Measurements from ENCODE around the gene TTPAL. TPM values are rescaled to one million over a fixed set of nuclear protein-coding genes. Genes with fewer than 3 reads are reported as not detected.

Gene TTPAL
- total RNA-seq, 1 experiment from 2014 or later, result 20.4 TPM

DNA sequence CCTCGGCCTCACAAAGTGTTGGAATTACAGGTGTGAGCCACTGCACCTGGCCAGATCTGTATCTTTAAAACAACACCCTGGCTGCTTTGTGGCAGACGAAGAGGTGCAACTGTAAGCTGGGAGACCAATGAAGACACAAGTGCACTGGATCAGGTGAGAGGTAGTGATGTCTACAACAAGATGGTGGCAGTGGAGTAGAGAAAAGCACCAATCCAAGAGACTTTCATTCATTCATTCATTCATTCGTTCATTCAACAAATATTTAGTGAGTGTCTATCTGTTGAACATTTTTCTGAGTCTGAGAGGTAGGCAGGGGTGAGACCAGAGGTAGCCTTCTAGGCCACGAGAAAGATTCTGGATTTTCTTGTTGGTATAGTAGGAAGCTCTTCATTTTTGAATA, 36.9 kb upstream of the TTPAL start:
- H3K36me3 ChIP-seq (ENCODE audit: control insufficient read depth in 1 of 2, insufficient read depth in 2 of 2, low read length in 2 of 2), result no peaks in the 10 kb centered on the region
- POLR2A ChIA-PET, result no interaction called here
- no peaks in the 10 kb centered on the region for H3K9me2 ChIP-seq (ENCODE audit: insufficient read depth)
- no peaks in the 10 kb centered on the region for H3K4me1 ChIP-seq (ENCODE audit: control insufficient read depth in 1 of 2, insufficient read depth in 2 of 2, low read length in 2 of 2)
- intact Hi-C loops (cut with micrococcal nuclease), result no loop called here
- H3K79me2 ChIP-seq (ENCODE audit: insufficient read depth, low read length), result no peaks in the 10 kb centered on the region
- no peak for TF ChIP-seq YY1 (IDR thresholded peaks at IDR 0.05; ENCODE audit: extremely low read depth, insufficient replicate concordance, low read depth, low read length)
- no peak for TF ChIP-seq RAD21 (IDR thresholded peaks at IDR 0.05; ENCODE audit: low read depth)
- TF ChIP-seq JUND (IDR thresholded peaks at IDR 0.05), result no peak
- no peak for TF ChIP-seq ZNF274 (IDR thresholded peaks at IDR 0.05; ENCODE audit: low read depth, low read length)
- TF ChIP-seq, protein P1, sequence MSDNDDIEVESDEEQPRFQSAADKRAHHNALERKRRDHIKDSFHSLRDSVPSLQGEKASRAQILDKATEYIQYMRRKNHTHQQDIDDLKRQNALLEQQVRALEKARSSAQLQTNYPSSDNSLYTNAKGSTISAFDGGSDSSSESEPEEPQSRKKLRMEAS (IDR thresholded peaks at IDR 0.05), result no peak
- no peak for TF ChIP-seq ELF1 (IDR thresholded peaks at IDR 0.05; ENCODE audit: borderline replicate concordance, low read depth)
- TF ChIP-seq SRF (IDR thresholded peaks at IDR 0.05; ENCODE audit: low read depth), result no peak
- no peak for TF ChIP-seq EZH2phosphoT487 (IDR thresholded peaks at IDR 0.05; ENCODE audit: borderline replicate concordance)
- TF ChIP-seq POLR2AphosphoS5 (IDR thresholded peaks at IDR 0.05; ENCODE audit: low read depth, low read length), result no peak
- TF ChIP-seq, protein P2, sequence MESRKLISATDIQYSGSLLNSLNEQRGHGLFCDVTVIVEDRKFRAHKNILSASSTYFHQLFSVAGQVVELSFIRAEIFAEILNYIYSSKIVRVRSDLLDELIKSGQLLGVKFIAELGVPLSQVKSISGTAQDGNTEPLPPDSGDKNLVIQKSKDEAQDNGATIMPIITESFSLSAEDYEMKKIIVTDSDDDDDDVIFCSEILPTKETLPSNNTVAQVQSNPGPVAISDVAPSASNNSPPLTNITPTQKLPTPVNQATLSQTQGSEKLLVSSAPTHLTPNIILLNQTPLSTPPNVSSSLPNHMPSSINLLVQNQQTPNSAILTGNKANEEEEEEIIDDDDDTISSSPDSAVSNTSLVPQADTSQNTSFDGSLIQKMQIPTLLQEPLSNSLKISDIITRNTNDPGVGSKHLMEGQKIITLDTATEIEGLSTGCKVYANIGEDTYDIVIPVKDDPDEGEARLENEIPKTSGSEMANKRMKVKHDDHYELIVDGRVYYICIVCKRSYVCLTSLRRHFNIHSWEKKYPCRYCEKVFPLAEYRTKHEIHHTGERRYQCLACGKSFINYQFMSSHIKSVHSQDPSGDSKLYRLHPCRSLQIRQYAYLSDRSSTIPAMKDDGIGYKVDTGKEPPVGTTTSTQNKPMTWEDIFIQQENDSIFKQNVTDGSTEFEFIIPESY (IDR thresholded peaks at IDR 0.05; ENCODE audit: extremely low read depth, insufficient replicate concordance, low read length), result no peak
- TF ChIP-seq ZFX (IDR thresholded peaks at IDR 0.05), result no peak
- no peak for TF ChIP-seq POLR2A (IDR thresholded peaks at IDR 0.05; ENCODE audit: borderline replicate concordance, extremely low read depth, insufficient read depth, insufficient read length)
- no peak for TF ChIP-seq CBX3 (IDR thresholded peaks at IDR 0.05; ENCODE audit: low read depth)
- TF ChIP-seq EZH2 (IDR thresholded peaks at IDR 0.05), result no peak
- TF ChIP-seq SIN3A (IDR thresholded peaks at IDR 0.05; ENCODE audit: low read depth), result no peak
- no peak for TF ChIP-seq SP1 (IDR thresholded peaks at IDR 0.05; ENCODE audit: low read depth)
- no peak for TF ChIP-seq FOSL1 (IDR thresholded peaks at IDR 0.05; ENCODE audit: low read depth)
- no peak for TF ChIP-seq EGR1 (IDR thresholded peaks at IDR 0.05; ENCODE audit: low read depth)
- H3K9me3 ChIP-seq (ENCODE audit: control insufficient read depth in 1 of 2, insufficient read depth in 1 of 2, low read depth in 1 of 2, low read length in 2 of 2), result no peaks in the 10 kb centered on the region
- H2AFZ ChIP-seq (ENCODE audit: low read depth, low read length, poor library complexity, severe bottlenecking), result no peak overlapping the region
- DNase-seq (ENCODE audit: low read depth, low spot score) (no peak), ATAC-seq (no peak)
- CTCF ChIA-PET, result interaction anchor here (1.0 kb wide), 1 partner anchor 16 kb away, joined by 3 read pairs; no protein-coding TSS in a partner anchor
- no peaks in the 10 kb centered on the region for H4K20me1 ChIP-seq (ENCODE audit: insufficient read depth)
- no peak overlapping the region for H3K27ac ChIP-seq (ENCODE audit: low read depth, low read length)
- BruUV-seq (replicated peaks), result no TSS peak
- no peak overlapping the region for H3K9ac ChIP-seq (ENCODE audit: low read length)
- RAD21 ChIA-PET (ENCODE audit: low non-redundant PET in 1 of 2, low total read pairs in 2 of 2, uncharacterized antibody in 2 of 2, unreplicated experiment in 2 of 2), result no interaction called here
- no peaks in the 10 kb centered on the region for H3K27me3 ChIP-seq (ENCODE audit: insufficient read depth, low read length)
- H3K4me3 ChIP-seq (replicated peaks in 1 of 2; ENCODE audit: low read depth in 1 of 2, low read length in 2 of 2), result no peak overlapping the region
- H3K4me2 ChIP-seq (ENCODE audit: low read length), result no peak overlapping the region

Data from HCT116 (cell line).